ENCODE results near the gene TBPL1.

Gene TBPL1

GRCh38 chr6:134004714-134005113 lies 51.7 kb downstream of the TBPL1 start:
- POLR2A ChIA-PET, result no interaction called here
- DNase-seq (ENCODE audit: low read depth, low spot score), result no peak
- H3K4me3 ChIP-seq (ENCODE audit: low read depth, low read length), result no peak overlapping the region
- TF ChIP-seq, protein P1, sequence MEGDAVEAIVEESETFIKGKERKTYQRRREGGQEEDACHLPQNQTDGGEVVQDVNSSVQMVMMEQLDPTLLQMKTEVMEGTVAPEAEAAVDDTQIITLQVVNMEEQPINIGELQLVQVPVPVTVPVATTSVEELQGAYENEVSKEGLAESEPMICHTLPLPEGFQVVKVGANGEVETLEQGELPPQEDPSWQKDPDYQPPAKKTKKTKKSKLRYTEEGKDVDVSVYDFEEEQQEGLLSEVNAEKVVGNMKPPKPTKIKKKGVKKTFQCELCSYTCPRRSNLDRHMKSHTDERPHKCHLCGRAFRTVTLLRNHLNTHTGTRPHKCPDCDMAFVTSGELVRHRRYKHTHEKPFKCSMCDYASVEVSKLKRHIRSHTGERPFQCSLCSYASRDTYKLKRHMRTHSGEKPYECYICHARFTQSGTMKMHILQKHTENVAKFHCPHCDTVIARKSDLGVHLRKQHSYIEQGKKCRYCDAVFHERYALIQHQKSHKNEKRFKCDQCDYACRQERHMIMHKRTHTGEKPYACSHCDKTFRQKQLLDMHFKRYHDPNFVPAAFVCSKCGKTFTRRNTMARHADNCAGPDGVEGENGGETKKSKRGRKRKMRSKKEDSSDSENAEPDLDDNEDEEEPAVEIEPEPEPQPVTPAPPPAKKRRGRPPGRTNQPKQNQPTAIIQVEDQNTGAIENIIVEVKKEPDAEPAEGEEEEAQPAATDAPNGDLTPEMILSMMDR (IDR thresholded peaks at IDR 0.05; ENCODE audit: insufficient read depth, low read length, missing control alignments), result no peak
- CTCF ChIA-PET, result interaction anchor here (1.4 to 2.2 kb wide), 3 partner anchors 31 to 119 kb away, joined by 4 to 13 read pairs (median 11); no protein-coding TSS in a partner anchor

- POLR2A ChIA-PET, result no interaction called here
- H3K4me3 ChIP-seq (ENCODE audit: low read depth, low read length), result no peak overlapping the region
- DNase-seq (ENCODE audit: low read depth, low spot score), result no peak
- TF ChIP-seq, protein P1 (IDR thresholded peaks at IDR 0.05; ENCODE audit: insufficient read depth, low read length, missing control alignments), result no peak
- CTCF ChIA-PET, result no interaction called here
Measured at GRCh38 chr6:134005800-134006199, 52.8 kb downstream of the TBPL1 start.

GRCh38 chr6:134007077-134007476 lies 54.1 kb downstream of the TBPL1 start:
- ChIA-PET CTCF (no interaction called here), POLR2A (no interaction called here)
- TF ChIP-seq, protein P1 (IDR thresholded peaks at IDR 0.05; ENCODE audit: insufficient read depth, low read length, missing control alignments), result no peak
- no peak for DNase-seq (ENCODE audit: low read depth, low spot score)
- H3K4me3 ChIP-seq (ENCODE audit: low read depth, low read length), result no peak overlapping the region

GRCh38 chr6:134009876-134010275 lies 56.9 kb downstream of the TBPL1 start:
- DNase-seq (ENCODE audit: low read depth, low spot score), result no peak
- POLR2A ChIA-PET, result no interaction called here
- CTCF ChIA-PET, result interaction anchor here (0.9 kb wide), 1 partner anchor 36 kb away, joined by 4 read pairs; no protein-coding TSS in a partner anchor
- no peak overlapping the region for H3K4me3 ChIP-seq (ENCODE audit: low read depth, low read length)
- TF ChIP-seq, protein P1 (IDR thresholded peaks at IDR 0.05; ENCODE audit: insufficient read depth, low read length, missing control alignments), result no peak

DNA sequence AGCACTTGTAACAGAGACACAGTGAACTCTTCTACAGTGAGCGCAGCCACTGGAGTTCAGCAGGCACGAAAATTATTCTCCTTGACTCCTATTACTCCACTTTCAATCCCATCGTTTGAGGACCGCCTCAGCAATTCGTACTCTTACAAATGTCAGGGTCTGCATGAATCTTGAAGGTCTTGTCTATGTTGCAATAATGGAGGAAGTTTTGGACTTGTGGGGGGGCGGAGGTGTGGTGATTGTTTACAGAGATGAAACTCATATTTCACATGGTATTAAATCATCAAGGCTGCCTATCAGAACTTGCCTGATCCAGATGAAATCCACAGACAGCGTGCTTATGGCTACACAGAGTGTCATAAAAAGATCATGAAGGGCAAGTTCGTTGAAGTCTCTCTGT lies 57.4 kb downstream of the TBPL1 start:
- CTCF ChIA-PET, result no interaction called here
- H3K4me3 ChIP-seq (ENCODE audit: low read depth, low read length), result no peak overlapping the region
- POLR2A ChIA-PET, result no interaction called here
- TF ChIP-seq, protein P1 (IDR thresholded peaks at IDR 0.05; ENCODE audit: insufficient read depth, low read length, missing control alignments), result no peak
- DNase-seq (ENCODE audit: low read depth, low spot score), result no peak

- no peak for DNase-seq (ENCODE audit: low read depth, low spot score)
- POLR2A ChIA-PET, result no interaction called here
- CTCF ChIA-PET, result no interaction called here
- TF ChIP-seq, protein P1 (IDR thresholded peaks at IDR 0.05; ENCODE audit: insufficient read depth, low read length, missing control alignments), result no peak
- no peak overlapping the region for H3K4me3 ChIP-seq (ENCODE audit: low read depth, low read length)
Measured at GRCh38 chr6:134010974-134011373, 58.0 kb downstream of the TBPL1 start.
